Right renal cortex interstitium (tissue), 3 donors: ENCODE data around the gene ATP8A2. TPM values are rescaled to one million over a fixed set of nuclear protein-coding genes. Genes with fewer than 3 reads are reported as not detected.
A peak's percentile ranks its signal among the peaks of the same experiment; 100 is the strongest.
"Not testable (repeated sequence)": the region's sequence is repeated elsewhere in the genome, so short reads cannot be mapped to it uniquely, and the experiment has no call there.

ENCODE experiments used
- DNase-seq, 3 donors: peaks; one replicate each; pipeline ENCODE4 v3.0.0-alpha.2; 2013; ENCODE audit warnings: low read depth in 3 of 3, low spot score in 2 of 3
- polyA plus RNA-seq, 3 donors: library from polyadenylated mRNA; unstranded; fragments of 120-200 nt; gene quantifications; one replicate each; pipeline ENCODE4 v1.2.1, GENCODE V29; 2013; ENCODE audit not compliant: insufficient read length in 3 of 3

ATP8A2 gene
- polyA plus RNA-seq, result 1 to 10 TPM; 5.5 to 7.2 (median 6.3) TPM

- DNase-seq, result no peak
Observed at GRCh38 chr13:25371875-25372283, at the start of gene ATP8A2. ATP8A2 (plus strand) TSS chr13:25371974; CDS start chr13:25372213, 239 bp downstream.

DNA sequence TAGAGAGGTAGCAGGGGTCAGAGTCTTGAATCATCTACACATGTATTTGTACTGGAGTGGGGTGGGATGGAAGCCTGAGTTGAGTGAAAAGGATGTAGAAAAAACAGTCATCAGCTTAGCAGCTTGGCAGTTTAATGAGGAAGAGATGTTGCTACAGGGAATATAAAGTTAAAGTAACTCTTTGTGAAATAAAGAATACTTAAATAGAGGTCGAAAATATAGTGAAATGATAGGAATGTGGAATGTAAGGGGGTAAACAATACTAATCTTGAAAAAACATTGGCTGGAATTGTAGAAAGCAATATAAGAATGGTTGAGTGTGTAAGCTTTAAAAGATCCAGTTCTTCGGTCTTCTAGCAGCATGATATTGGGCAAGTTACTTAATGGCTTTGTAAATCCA is 47.7 kb upstream of the ATP8A2 start:
- DNase-seq, result no peak

DNA sequence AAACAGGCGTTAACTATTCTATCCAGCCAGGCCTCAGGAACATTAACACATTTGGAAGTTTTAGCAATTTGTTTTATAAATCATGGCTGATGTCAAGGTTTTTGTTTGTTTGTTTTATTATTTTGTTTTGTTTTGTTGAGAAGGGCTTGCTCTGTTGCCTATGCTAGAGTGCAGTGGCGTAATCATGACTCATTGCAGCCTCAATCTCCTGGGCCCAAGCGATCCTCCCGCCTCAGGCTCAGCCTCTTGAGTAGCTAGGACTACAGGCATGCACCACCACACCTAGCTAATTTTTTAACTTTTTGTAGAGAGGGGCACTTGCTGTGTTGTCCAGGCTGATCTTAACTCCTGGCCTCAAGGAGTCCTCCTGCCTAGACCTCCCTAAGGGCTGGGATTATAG is 42.1 kb upstream of the ATP8A2 start:
- DNase-seq, result no peak

- no peak for DNase-seq
Observed at GRCh38 chr13:25330541-25330940, 41.2 kb upstream of the ATP8A2 start.

DNA sequence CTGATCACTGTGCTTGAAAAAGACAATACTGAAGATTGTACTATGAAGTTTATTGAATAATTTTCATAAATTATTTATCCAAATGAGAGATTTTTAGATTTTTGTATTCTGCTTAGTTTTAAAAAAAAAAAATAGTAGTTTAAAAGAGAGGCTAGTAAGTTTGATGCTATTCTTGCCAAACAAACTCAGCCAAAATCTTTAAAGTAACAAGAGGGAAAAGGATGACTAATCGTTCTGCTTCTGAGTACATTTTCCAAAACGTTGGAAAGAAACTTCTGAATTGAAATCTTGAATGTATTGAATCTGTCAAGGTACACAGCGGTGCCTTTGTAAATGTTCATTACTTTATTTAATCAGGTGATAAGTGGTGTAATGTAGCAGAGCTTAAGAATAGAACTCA is 35.9 kb upstream of the ATP8A2 start:
- DNase-seq, result no peak

DNA sequence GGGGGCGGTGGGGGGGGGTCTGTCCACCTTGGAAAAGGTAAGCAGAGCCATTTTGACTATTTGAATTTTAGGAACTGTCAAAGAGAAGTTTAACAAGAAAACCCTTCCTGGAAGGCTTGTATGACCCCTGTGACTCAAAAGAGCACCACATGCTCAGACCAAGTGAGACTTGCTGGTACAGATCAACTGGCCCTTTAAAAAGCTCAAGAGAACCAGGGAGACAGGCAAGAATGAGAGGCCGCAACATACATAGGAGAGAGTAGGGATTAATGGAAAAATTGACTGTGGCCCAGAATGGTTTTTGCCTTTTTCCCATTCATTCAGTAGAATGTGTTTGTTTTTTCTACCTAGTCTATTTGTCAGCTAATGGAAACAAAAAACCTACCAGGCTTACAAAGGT is 26.2 kb upstream of the ATP8A2 start:
- no peak for DNase-seq

GRCh38 chr13:25347151-25347550 is 24.6 kb upstream of the ATP8A2 start:
- DNase-seq, result no peak

DNA sequence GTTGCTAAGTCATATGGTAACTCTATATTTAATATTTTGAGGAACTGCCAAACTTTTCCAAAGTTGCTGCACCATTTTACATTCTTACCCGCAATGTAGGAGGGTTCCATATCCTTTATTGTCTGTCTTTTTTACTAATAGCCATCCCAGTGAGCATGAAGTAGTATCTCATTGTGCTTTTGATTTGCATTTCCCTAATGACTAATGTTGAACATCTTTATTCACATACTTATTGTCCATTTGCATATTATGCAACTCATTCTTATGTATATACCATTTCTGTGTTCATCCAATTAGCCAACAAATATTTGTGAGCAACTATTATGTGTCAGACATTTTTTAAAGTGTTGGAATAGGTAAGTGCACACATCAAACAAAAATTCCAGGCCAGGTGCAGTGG is 20.4 kb upstream of the ATP8A2 start:
- no peak for DNase-seq

DNA sequence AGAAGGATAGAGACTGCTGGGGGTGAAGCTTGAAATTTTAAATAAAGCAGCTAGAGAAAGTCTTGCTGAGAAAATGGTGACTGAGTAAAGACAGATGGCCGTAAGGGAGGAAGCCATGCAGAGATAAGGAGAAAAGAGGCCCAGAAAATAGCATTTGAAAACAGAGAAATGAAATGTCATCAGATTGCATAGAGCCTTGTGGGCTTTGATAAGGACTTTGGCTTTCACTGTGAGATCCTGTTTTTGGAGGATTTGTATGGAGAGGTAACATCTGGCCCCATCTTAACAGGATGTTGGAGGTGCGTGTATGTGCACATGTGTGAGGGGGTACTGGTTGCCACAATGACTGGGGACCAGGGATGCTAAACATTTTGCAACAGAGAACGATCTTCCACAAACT is 19.5 kb upstream of the ATP8A2 start:
- no peak for DNase-seq

GRCh38 chr13:25352806-25353205 is 19.0 kb upstream of the ATP8A2 start:
- no peak for DNase-seq

DNA sequence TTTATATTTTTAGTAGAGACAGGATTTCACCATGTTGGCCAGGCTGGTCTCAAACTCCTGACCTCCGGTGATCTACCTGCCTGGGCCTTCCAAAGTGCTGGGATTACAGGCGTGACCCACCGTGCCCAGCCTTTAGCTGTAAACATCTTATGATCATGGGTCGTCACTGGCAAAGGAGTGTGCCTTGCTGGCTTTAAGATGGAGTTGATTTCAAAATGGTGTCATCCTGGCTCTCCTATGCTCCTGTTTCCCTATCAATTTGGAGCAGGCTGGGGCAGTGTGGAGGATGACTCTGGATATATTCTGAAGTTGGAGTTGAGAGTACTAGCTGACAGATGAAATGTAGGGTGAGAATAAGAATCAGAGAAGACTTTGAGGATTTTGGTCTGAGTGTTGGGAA is 18.4 kb upstream of the ATP8A2 start:
- no peak for DNase-seq

DNA sequence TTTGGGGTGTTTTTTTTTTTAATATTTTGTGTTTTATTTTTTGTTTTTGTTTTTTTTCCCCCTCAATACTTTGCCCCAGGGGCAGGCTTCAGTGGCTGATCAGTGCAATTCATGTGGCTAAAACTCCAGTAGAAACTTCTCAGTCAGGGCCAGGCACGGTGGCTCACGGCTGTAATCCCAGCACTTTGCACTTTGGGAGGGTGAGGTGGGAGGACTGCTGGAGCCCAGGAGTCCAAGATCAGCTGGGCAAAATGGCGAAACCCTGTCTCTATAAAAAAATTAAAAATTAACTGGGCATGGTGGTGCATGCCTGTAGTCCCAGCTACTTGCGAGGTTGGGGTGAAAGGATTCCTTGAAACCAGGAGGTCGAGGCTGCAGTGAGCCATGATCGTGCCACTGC is 17.4 kb upstream of the ATP8A2 start:
- DNase-seq, result no peak

DNA sequence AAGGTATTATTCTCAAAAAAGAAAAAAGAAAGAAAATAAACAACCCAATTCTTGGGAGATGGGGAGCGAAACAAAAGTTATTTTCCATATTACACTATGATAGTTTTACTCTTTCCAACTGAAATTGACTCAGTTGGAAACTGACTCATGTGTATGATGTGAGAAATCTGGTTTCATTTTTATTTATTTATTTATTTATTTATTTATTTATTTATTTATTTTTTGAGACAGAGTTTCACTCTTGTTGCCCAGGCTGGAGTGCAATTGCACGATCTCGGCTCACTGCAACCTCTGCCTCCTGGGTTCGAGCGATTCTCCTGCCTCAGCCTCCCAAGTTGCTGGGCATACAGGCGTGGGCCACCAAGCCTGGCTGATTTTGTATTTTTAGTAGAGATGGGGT is 11.3 kb upstream of the ATP8A2 start:
- DNase-seq, result not testable (repeated sequence)

DNA sequence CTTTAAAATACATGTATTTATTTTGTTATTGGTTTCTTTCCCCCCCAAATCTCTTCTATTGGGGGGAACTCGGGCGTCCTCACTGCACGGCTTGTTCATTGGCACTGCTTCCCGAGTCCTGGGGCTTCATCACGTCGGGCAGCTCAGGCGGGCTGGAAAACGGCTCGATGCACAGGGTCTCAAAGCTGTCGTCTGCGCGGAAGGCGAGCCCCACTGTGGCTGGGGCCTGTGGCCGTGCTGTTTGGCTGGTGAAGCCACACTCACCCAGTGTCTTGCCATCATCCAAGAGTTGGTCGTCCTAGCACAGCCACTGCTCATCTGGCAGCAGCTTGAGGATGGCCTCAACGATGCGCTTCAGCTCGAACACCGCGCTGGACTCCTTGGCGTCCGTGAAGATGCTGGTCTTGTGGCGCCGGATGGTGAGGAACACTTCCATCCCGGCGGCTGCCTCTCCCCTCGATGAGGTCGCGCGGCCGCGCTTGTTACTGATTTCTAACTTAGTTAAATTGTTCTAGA is 6.0 kb upstream of the ATP8A2 start:
- DNase-seq, result no peak

DNA sequence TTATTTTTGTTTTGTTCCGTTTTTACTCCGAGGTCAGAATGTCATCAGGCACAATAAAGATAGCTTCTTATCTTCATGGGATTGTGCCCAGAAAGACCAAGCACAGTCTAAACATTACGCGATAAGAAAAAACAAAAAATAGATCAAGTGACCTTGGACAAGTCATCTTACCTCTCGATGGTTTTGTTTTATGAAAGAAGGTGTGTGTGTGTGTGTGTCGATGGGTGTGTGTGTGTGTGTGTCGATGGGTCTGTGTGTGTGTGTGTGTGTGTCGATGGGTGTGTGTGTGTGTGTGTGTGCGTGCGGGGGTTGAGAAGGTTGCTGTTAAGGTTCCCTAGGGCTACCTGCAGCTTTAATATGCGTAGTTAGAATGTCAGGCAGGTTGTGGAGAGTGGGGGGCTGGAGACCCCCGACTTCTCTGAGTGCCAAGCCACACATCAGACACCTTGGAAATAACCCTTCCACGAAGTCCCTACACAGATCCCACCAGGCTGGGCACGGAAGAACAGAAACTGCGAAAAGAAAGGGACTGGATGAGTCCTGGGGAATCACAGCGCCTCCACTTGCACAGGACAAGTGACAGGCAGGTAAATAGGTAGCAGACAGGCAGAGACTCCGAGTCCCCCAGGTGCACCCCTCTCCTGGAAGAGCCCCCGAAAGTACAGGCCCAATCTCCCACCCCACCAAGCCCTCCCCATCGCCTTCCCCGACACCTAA is 458 bp upstream of the ATP8A2 start:
- no peak for DNase-seq

DNA sequence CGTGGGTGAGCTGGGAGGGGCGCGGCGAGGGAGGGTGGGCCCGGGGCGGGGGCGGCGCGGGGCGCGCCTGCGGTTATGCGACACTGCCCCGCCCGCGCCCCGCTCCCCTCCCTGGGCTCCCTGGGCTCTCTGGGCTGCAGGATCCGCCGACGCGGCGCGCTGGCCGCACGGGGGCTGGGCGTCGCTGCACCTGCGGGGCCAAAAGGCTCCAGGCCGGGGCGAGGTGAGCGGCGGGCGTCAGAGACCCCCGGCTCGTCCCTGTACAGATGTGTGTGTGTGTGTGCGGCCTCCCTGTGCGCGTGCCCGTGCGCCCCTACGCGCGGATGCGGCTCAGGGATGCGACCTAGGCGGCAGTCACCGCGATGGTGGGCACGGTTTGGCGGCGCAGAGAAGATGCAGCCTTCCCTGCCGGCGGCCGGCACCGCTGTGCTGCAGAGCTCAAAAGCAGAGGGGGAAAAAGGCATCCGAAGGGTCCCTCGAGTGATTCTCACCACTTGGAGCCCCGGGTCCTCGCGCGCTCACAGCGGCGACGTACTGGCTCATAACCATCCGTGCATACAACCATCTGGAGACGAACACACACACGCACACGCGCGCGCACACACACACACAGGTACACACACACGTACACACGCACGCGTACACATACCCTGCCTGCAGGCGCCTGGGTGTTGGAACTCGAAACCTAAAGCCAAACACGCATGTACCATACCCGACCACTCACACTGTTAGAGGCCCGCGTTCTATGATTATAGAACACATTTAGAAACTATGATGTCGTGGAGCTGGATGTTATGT is 709 bp downstream of the ATP8A2 start:
- DNase-seq, result no peak

GRCh38 chr13:25375727-25376358 is 4.1 kb downstream of the ATP8A2 start:
- DNase-seq, result peak in 1 of 3 donors; percentile 21

DNA sequence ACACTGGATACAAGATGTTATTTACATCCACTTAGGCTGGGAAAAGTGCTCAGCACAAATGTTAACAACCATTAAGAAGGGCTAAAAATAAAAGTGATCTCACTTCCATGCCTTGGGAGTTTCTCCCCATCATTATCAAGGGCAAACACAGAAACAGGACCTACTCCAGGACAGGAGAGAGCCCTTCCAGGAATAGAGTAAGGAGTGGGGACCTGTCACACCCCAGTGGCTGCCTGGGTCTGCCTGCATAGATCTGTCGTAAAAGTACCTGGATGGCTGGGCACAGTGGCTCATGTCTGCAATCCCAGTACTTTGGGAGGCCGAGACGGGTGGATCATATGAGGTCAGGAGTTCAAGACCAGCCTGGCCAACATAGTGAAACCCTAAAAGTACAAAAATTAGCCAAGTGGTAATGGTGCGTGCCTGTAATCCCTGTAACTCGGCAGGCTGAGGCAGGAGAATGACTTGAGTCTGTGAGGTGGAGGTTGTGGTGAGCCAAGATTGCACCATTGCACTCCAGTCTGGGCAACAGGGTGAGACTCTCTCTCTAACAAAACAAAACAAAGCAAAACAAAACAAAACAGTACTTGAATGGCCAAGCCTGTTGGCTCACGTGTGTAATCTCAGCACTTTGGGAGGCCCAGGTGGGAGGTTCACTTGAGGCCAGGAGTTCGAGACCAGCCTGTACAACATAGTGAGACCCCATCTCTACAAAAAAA is 5.6 kb downstream of the ATP8A2 start:
- DNase-seq, result no peak

DNA sequence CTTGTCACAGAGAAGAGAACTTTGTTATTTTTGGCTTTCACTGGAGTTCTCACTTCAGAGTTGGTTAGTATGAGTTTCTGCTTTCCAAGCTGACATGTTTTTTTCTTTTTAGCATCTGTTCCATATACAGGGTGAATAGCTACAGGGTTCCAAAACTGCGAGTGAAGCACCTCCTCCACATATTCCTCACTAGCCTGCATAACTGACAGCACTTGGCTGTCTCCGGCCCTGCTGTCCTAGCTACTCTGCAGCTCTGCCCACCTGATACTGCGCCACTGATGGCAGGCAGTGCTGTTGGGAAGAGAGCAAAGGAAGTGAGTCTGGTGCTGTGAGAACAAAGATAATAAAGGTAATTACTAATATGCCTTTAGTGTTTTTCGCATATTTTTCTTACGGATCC is 6.8 kb downstream of the ATP8A2 start:
- DNase-seq, result no peak

DNA sequence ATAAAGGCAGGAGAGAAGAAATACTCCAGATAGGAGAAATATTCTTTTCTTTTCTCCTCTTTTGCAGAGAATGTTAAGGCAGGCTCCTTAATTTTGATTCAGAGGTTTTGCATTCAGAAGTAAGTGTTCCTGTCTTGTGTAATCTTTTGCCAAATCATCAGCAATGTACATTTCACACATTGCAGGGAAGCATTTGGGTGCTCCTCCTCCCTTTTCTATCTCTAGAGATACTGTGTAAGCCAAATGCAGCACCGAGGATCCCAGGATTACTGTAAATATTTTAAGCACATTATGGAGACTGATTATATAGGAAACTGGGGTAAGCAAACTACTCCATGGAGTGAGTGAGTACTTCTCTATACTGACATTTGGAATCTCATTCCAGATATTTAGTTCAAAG is 7.2 kb downstream of the ATP8A2 start:
- no peak for DNase-seq

GRCh38 chr13:25380082-25380481 is 8.3 kb downstream of the ATP8A2 start:
- no peak for DNase-seq
